Activated T-cell treated with anti-CD3 and anti-CD28 coated beads for 24 hours (primary cell): ENCODE data around the gene WDR1.
A peak's percentile ranks its signal among the peaks of the same experiment; 100 is the strongest.

ENCODE experiments used
- DNase-seq: peaks from one replicate; pipeline ENCODE4 v3.0.0-alpha.2; 2020; ENCODE audit warnings: low read depth

Gene WDR1, protein sequence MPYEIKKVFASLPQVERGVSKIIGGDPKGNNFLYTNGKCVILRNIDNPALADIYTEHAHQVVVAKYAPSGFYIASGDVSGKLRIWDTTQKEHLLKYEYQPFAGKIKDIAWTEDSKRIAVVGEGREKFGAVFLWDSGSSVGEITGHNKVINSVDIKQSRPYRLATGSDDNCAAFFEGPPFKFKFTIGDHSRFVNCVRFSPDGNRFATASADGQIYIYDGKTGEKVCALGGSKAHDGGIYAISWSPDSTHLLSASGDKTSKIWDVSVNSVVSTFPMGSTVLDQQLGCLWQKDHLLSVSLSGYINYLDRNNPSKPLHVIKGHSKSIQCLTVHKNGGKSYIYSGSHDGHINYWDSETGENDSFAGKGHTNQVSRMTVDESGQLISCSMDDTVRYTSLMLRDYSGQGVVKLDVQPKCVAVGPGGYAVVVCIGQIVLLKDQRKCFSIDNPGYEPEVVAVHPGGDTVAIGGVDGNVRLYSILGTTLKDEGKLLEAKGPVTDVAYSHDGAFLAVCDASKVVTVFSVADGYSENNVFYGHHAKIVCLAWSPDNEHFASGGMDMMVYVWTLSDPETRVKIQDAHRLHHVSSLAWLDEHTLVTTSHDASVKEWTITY

DNA sequence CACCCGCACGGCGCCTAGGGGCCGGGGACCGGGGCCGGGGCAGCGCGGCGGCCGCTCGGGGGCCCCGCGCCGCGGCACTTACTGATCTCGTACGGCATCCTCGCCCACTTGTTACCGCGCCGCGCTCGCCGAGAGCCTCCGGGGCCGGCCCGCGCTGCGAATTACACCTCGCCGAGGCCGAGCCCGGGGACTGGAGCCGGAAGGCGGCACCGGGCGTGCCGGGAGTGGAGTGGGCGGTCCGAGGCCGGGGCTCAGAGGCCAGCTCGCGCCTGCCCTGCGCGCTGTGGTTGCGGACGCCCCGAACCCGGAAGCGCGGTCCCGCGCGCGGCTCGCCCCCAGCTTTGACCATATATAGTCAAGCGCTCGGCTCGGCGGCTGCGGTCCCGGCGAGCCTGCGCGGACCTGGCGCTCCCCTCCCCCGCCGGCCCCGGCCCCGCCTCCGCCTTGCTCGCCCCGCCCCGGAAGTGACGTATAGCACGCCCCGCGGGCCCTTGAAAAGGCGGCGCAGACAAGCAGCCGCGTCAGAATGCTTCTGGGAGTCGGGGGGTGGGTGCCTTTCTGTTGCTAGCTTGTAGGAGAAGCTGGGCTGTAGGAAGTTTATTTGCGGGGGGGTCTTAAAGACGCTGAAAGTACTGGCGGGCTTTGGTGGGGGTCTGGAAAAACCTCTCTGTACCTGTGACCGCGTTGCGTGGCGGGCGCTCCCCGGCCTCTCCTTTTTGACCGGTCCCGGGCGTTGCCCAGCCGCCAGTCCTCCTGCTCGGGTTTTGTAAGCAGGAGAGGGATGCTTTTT is at the start of gene WDR1:
WDR1 (minus strand) TSS at position 231 of the 790 bp plus-strand sequence; CDS start at position 98, 133 bp downstream.
- DNase-seq: peak; percentile 92

DNA sequence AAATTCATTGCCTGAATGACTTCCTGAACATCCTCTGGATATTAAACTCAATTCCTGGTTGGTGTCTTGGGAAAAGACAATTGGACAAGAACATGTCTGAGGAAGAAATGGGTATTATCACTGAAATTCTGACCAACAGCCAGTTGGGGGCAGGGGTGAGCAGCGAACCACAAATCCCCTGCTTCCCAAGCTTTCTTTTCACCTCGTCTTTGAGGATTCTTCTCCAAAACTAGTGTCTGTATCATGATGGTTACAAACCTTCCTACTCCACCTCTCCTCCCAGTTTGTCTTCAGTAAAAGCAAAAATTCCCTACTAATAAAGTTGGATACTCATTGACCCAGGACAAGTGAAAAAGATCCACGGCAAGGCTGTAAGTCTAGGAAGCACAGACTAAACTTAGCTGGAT is 48.3 kb upstream of the WDR1 start:
- DNase-seq: no peak

DNA sequence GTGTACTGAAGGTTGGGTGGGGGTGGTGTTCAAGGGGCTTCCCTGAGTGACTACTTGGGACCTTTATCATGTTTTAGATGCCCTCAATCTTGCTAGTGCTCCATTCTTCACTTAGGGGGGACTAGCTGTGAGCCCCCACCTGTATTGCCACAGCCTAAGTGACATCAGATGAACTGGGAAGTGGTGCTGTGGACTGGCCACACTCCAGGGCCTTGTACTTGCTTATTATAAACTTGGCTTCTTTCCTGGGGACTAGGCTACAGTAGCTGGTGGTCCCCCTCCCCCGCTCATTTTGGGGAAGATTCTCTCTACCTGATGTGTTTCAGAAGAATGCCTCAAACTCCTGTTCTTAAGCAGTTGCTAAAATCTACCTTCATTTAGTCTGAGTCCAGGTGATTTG is 46.7 kb upstream of the WDR1 start:
- no peak for DNase-seq

DNA sequence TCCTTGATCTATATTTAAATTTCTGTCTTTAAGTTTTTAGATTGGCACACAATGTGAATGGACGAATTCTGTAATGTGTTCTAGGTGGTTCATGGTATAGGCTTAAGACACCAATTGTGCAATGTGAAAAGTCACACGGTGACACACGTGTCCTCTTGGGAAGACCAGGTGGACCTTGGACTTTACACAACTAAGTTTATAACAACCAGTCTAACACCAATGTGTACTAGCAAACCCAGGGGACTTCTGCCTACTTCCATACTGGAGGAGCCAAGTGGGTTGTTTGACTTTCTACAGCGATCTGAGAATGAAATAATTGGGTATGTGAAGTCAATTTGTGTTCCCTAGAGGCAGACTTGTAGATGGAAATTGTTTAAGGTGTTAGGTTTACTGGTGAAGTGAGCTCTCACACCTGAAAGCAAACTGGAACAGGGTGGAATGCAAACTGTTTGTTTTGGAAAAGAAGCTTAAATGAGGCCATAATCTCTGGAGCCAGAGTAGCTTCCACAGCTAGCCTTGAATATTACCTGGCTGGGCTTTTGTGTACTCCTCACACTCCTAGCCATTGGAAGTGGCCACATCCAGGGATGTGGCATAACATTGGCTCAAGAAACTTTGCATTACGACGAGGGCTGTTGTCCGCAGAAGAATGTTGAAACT is 45.9 kb upstream of the WDR1 start:
- DNase-seq: no peak

DNA sequence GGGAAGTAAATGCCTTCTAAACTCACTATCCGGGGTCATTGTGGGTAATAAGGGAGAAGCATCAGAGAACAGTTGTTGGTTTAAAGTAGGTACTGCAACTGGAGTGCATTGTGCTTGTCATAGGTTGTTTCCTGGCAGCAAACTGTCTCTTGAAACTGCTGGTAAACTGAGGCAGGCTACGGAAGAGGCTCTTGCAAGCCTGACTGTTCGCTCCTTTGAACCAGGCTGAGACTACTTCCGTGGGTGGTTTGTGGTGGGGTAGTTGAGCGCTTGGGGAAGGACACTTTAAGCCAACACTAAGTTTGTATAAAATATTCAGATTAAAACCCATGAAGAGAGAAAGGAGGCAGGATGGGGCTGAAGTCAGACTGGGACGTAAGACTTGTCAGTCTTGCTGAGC is 45.2 kb upstream of the WDR1 start:
- no peak for DNase-seq

DNA sequence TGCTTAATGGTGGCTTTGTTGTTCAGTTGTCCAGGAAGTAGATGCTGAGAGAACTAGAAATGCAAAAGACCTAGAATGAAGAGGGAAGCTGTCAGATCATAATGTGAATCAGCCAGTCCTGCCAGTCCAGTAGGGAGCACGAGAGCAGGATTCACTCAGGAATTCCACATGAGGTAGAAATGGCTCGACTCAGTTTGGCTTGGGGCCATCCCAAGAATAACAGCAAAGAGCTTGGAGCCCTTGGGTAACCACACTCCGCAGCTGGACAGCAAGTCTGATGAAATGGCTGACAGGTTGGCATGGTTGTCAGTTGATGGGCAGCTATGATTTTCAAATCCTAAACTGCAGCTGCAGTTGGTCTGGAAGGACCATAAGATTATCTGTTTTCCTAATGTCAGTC is 44.5 kb upstream of the WDR1 start:
- DNase-seq: no peak

DNA sequence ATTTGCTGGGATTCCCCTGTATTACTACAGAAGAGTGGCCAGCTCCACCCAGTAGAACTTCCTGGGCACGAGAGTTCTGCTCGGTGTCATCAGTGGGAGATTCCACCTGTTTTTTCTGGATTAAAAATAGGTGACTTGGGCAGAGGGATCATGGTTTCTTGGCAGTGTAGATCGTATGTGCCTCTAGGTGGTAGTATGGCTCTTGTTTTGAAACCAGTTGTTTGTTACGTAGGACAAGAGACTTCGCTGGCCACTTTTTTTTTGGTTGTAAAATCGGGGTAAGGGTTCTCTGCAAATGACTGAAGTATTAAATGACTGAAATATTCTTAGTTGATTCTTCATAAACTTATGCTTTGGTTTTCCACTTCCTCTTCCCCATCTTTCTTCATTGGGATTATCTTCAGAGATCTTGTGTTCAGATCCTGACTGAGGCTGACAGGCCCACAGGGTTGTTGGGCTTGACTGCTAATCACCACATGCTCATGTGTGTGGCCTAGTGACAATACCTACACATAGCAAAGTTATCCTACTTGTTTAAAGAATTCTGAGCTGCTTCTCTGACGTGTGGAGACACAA is 43.8 kb upstream of the WDR1 start:
- DNase-seq: no peak

DNA sequence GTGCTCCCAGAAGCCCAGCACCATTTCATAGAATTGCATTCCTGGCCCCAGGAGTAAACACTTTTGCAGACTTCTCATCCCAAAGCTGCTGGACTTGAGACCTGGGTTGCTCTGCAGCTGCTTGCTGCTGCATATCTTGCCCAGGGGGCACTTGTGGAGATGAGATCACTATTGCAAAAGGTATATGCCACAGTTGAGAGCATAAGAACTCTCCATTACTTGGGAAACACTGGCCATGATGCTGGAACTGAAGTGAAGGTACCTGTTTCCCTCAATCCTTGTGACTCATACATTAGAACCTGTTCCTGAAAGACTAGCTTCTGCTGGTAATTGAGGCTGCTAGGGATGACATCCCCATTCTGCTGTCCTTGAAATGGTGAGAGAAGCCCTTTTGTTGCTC is 43.1 kb upstream of the WDR1 start:
- DNase-seq: no peak

DNA sequence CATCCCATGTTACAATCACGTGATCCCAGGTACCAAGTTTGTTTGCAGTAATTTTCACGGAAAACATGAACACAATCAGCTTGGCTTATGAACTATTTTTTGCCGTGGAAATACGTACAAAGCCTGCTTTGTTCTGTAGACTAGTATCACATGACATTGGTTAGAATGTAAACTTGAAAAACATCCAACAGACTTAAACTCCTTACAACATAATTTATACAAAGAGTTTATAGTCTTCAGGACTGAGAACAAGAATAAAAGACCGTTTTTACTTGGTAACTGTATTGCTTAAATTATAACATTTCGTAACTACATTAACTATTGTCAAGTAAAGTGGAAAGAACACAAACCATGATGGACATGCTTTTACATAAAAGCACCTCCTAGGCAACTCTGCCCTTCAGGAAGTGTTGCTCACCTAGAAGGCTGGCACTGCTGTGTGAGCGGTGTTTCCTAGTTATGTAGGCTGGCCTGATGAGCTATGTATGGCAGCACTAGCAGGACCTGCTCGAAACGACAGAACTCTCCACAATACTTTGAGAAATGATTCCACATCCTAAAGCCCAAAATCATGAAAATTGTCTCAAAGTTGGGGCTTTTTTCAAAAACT is 41.8 kb upstream of the WDR1 start:
- no peak for DNase-seq

DNA sequence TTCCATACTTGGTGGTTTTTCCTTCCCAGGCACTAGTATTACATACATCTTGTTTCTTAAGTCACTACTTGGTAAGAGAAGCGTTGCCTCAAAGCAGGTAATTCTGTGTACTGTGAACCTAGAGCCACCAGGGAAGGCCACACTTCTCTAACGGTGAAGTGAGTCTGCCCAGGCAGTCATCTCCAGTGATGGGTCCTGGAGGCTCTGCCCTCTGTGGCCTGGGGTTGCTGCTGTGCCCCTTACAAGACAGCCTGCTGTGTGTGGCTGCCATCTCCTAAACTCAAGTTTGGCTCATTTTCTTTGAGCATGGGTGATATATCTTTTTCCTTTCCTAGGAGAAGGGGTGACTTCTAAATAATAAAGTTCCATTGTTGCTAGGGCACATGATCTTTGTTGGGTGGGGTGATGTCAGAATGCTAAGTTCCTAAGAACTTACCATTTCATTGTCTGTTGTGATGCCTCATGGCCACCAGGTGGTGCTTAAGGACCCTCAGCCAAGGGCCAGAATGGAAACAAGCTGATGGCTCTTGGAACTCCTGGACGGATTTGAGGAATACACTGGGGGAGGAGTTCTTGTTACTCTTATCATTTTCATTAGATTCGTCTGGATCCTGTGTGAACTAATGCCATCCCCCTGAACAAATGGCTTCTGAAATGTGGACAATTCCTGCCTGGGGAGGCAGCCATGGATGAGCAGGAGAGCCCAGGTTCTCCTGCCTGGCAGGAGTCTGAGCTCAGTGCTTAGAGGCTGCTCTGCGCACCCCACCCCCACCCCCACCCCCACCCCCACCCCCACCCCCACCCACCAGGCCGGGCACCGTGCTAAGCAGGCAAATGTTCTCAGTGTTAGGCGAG is 41.1 kb upstream of the WDR1 start:
- DNase-seq: peak; percentile 16

DNA sequence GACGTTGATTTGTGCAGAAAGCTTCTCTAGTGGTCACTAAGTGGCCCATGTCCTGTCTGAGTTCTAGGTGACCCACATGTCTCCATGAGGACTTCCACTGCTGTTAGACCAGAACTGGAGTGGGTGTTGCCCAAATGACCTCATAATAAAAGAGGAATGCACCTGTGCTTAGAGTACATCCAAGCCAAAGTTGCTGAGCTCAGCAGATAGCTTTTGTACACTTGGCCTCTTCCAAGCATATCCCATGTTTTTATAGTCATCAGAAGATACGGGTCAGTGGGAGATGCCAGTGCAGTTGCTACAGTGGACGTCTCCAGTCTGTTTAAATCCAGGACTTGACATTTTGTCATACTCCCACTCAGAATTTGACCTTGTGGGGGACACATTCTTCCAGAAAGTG is 37.6 kb upstream of the WDR1 start:
- no peak for DNase-seq

DNA sequence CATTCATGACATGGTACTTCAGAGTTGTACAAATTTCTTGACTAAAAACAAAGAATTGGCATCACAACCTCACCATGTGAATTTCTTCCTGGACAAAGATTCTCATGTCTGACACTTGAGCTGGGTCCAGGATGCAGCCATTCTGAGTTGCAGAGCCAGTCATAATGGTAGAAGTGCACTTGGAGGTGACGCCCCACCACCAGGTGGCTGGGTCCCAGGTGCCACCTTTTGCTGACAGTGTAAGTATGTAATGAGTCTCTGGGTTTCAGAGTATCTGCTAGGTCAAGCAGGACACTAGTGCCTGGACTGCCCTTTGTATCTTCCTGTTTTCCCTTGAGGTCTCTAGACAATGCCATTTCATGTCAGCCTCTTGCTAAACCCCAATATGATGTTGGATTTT is 36.6 kb upstream of the WDR1 start:
- no peak for DNase-seq

DNA sequence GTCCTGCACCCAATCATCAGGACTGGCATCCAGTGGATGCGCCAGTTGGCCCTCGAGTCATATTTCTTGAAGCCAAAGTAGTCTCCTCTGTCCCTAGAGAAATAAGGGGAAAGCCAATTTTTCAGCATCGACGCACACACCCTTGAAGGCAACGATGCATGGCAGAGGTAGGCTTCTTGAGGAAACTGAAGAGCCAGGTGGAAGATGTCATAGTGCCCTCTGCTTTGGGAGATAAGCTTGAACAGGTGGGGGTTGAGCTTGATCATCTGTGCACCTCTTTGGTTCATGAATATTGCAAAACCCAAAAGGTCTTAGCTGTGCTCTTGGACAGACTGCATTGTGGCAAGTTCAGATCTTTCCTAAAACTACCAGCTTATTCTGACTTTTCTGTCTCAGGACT is 34.6 kb upstream of the WDR1 start:
- no peak for DNase-seq

DNA sequence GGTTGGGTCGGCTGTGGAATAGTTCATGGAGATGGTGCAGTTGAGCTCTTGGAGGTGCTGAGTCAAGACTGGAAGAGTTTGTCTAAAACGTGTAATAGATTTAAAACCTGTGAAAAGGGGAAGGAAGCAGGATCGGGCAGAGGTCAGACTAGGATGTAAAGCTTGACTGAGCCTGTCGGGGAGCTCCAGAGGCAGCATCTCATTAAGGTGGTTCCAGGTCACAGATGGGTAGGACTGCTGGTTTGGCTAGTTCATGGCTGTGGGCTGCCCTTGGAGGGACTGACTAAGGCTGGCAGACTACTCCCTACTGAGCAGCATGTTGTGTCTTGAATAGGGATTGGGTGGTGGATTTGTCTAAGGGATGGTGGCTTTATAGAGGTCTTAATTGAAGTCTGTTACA is 28.4 kb upstream of the WDR1 start:
- DNase-seq: no peak

DNA sequence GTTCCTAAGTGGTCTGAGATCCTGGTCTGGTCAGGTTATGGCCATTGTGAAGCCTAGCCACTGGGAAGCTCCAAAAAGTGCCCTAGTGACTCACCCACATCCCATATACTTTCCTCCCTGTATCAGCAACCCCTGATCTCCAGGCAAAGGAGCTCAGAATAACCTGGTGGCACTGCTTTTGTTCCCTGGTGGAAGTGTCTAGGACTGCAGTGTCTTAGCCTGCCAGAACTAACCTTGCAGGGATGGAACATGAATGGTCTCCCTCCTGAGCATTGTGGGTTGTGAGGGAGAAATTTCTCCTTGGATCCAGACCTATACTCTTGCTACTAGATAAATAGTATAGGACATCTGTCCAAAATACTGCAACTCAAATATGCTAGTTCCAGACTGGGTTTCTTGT is 27.9 kb upstream of the WDR1 start:
- no peak for DNase-seq

DNA sequence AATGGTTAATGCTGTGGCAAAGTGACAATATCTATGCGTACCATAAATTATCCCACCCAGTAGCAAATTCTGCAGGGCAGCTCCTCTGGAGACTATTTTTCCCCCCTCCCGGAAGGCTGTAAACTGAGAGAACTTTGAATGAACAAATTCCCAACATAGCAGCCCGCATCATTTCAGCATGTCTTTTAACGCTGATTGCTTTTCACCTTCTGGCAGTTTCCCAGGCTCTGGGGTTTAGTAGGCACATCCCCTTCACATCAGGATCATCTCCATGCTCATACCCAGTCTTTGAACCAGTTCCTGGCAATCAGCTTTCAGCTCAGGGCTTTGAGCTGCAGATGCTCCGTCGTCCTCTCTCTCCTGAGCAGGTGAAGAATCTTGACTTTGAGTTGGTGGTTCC is 26.6 kb upstream of the WDR1 start:
- no peak for DNase-seq

DNA sequence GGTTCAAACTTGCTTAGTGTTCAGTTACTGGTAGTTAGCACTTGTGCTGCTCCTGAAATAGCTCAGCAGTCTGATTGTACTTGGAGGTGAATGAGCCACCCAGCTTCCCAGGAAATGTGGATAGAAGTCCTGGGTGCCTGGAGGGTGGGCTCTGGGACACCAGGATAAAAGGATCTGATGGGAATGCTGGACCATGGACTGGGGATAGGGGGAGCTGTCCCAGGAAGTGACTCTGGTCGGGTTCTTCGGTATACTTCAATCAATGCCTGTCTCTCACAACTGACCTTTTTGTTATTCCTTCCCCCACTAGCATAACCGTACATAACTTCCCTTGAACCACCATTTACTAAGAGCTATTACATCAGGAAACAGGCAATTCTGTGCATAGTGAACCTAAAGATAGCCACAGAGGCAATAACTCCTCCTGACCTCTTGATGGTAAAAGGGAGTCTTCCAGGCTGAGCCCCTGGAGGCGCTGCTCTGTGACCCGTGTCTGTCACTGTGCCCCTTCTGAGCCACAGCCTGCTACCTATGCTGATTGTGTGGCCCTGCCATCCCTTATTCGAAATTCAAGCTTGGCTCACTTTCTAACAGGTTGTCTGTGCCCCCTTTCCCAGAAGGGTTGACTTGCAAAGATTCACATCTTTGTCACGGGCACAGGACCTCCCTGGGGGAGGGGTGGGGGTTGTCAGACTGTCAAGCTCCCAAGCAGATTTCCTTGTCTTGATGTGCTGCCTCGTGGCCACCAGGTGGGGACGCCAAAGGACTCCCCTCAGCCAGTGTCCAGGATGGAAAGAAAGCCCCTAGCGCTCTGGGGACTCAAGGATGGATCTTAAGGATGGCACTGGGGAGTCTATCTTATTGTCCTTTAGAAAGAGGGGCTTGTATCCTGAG is 24.5 kb upstream of the WDR1 start:
- no peak for DNase-seq

DNA sequence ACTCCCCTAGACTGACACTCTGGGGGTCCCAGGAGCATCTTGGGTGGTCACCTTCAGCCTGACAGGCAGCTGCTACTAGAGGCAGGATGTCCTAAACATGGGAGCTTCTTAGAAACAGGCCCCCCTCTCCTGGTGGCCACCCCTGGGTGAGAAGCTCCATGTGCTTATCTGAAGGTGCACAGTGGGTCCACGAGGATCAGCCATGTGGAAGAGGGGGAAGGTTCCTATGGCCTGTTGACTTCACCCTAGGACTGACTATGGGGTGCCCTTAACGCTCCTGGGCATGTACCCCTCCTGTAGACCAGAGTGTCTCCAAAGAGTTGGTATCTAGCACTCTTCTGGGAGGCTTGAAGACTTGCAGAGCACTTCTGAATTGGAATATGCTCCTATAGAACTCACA is 22.9 kb upstream of the WDR1 start:
- no peak for DNase-seq

DNA sequence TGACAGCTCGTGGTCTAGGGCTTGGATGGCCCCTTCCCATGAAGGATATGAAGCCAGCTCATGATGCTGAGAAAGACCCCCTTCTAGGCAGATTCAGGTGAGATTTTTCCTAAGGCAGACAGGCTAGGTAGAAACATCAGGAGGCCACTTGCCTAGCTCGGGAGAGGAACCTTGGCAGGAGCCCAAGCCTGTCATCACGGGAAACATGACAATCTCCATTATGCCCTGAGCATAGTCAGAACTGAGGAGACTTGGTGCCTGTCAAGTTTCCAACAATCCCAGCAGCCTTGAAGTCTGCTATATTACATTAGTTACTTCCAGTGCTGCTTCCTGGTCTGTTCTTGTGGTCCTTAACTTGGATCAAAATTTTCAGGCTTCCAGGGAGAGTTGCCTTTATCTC is 18.7 kb upstream of the WDR1 start:
- no peak for DNase-seq

DNA sequence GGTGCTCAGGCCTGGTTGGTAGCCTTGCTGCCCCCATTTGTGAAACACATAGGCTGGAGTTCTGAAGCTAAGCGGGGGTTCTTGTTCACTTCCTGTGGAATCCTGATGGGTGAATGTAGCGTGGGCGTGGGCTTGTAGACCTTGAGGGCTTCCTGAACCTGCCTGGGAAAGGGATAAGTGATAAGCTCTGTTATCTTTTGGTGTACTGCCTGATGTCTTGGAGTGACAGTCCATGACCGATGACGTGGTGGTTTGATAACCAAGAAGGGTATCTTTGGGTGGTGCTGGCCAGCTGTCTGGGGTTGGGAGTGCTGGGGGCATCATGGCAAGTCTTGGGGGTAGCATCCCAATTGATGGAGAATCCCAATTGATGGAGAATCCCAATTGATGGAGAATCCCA is 17.5 kb upstream of the WDR1 start:
- DNase-seq: no peak
